CD14-positive monocyte (primary cell): Measurements from ENCODE around the gene ZIC1. TPM values are rescaled to one million over a fixed set of nuclear protein-coding genes. Genes with fewer than 3 reads are reported as not detected.

Experiments used
- DNase-seq, 3 donors: peaks; one replicate each; pipeline ENCODE4 v3.0.0-alpha.2; 2011 to 2022
- H2AFZ ChIP-seq: 2 replicates; pipeline ENCODE4 v1.6.0; 2012; ENCODE audit warnings: mild to moderate bottlenecking, low read depth, low read length, inconsistent platforms; ENCODE audit not compliant: insufficient read depth, poor library complexity, severe bottlenecking
- H3K27ac ChIP-seq, 2 donors: 1 replicate in 1 of 2; 2 replicates in 1 of 2; pipeline ENCODE4 v1.5.1; 2012 to 2013; ENCODE audit warnings: low read length in 2 of 2, control low read depth in 1 of 2, inconsistent platforms in 1 of 2, low read depth in 1 of 2, mild to moderate bottlenecking in 1 of 2
- H3K27me3 ChIP-seq, 2 donors: one replicate each; pipeline versions ENCODE4 v1.6.0 to v1.6.1; 2011 to 2013; ENCODE audit warnings: low read length in 2 of 2; ENCODE audit not compliant: control insufficient read depth in 2 of 2, insufficient read depth in 2 of 2
- H3K36me3 ChIP-seq, 2 donors: replicated peaks in 1 of 2; 1 replicate in 1 of 2; 2 replicates in 1 of 2; pipeline versions ENCODE4 v1.5.1 to v1.6.1; 2012 to 2013; ENCODE audit warnings: low read length in 2 of 2, control low read depth in 1 of 2, inconsistent platforms in 1 of 2, mild to moderate bottlenecking in 1 of 2; ENCODE audit not compliant: insufficient read depth in 2 of 2, control insufficient read depth in 1 of 2
- H3K4me1 ChIP-seq, 2 donors: 1 replicate in 1 of 2; 2 replicates in 1 of 2; pipeline versions ENCODE4 v1.5.1 to v1.6.1; 2012 to 2013; ENCODE audit warnings: low read length in 2 of 2, control low read depth in 1 of 2, inconsistent platforms in 1 of 2, mild to moderate bottlenecking in 1 of 2, moderate library complexity in 1 of 2; ENCODE audit not compliant: insufficient read depth in 2 of 2, control insufficient read depth in 1 of 2
- H3K4me2 ChIP-seq: replicated peaks from 2 replicates; pipeline ENCODE3; 2012; ENCODE audit warnings: low read length, moderate library complexity, mild to moderate bottlenecking; ENCODE audit not compliant: poor library complexity, severe bottlenecking; ENCODE audit errors: extremely low read depth
- H3K4me3 ChIP-seq, 3 experiments: fragments of 200-600 bp in 1 of 3; sonication (generic) in 1 of 3; replicated peaks in 1 of 3; 1 replicate in 2 of 3; 2 replicates in 1 of 3; pipeline ENCODE4 v1.5.1; 2011 to 2013; ENCODE audit warnings: low read length in 3 of 3, mild to moderate bottlenecking in 3 of 3, control low read depth in 2 of 3, low read depth in 2 of 3, inconsistent platforms in 1 of 3, moderate library complexity in 1 of 3
- H3K79me2 ChIP-seq: 2 replicates; pipeline ENCODE4 v1.6.0; 2012; ENCODE audit warnings: mild to moderate bottlenecking, control low read depth, inconsistent platforms, low read length, moderate library complexity; ENCODE audit not compliant: insufficient read depth
- H3K9ac ChIP-seq: 2 replicates; pipeline ENCODE4 v1.6.0; 2017; ENCODE audit warnings: low read length, mild to moderate bottlenecking; ENCODE audit not compliant: insufficient read depth, poor library complexity, severe bottlenecking
- H3K9me3 ChIP-seq, 2 donors: replicated peaks in 1 of 2; 1 replicate in 1 of 2; 2 replicates in 1 of 2; pipeline versions ENCODE4 v1.5.1 to v1.6.1; 2012 to 2013; ENCODE audit warnings: low read length in 2 of 2, control low read depth in 1 of 2; ENCODE audit not compliant: control insufficient read depth in 1 of 2, insufficient read depth in 1 of 2
- H4K20me1 ChIP-seq: 2 replicates; pipeline ENCODE4 v1.6.0; 2012; ENCODE audit warnings: mild to moderate bottlenecking, low read length, control low read depth, moderate library complexity; ENCODE audit not compliant: insufficient read depth
- H3K27ac Mint-ChIP-seq, 7 donors: one replicate each; pipeline ENCODE4 v1.8.0; 2020; ENCODE audit warnings: mild to moderate bottlenecking in 7 of 7, mixed read lengths in 7 of 7, moderate library complexity in 6 of 7, inconsistent platforms in 2 of 7
- H3K27me3 Mint-ChIP-seq, 3 donors: one replicate each; pipeline ENCODE4 v1.8.0; 2021 to 2022; ENCODE audit warnings: low read depth in 3 of 3, mild to moderate bottlenecking in 3 of 3, mixed read lengths in 3 of 3, moderate library complexity in 3 of 3, inconsistent platforms in 1 of 3
- H3K36me3 Mint-ChIP-seq, 2 donors: one replicate each; pipeline ENCODE4 v1.8.0; 2020; ENCODE audit warnings: mixed read lengths in 2 of 2, inconsistent platforms in 1 of 2, mild to moderate bottlenecking in 1 of 2
- H3K4me1 Mint-ChIP-seq: one replicate; pipeline ENCODE4 v1.8.0; 2020; ENCODE audit warnings: mild to moderate bottlenecking, mixed read lengths
- H3K4me3 Mint-ChIP-seq, 2 donors: one replicate each; pipeline ENCODE4 v1.8.0; 2020; ENCODE audit warnings: mild to moderate bottlenecking in 2 of 2, mixed read lengths in 2 of 2, moderate library complexity in 1 of 2
- H3K9me3 Mint-ChIP-seq, 7 donors: one replicate each; pipeline ENCODE4 v1.8.0; 2020 to 2022; ENCODE audit warnings: mixed read lengths in 7 of 7, mild to moderate bottlenecking in 6 of 7, moderate library complexity in 6 of 7, inconsistent platforms in 2 of 7
- CTCF ChIP-seq: fragments of 200-600 bp; IDR thresholded peaks from one replicate; pipeline ENCODE4 v1.8.0; 2022; ENCODE audit warnings: antibody characterized with exemption, mild to moderate bottlenecking
- WGBS: methylation state at CpG from one replicate; pipeline ENCODE4 v1.1.5; 2013; ENCODE audit warnings: missing lambda C conversion rate; ENCODE audit not compliant: insufficient coverage; 5-methylcytosine and 5-hydroxymethylcytosine counted together
- intact Hi-C, 2 donors: fragments of 100-400 bp; cut with micrococcal nuclease; formaldehyde crosslinking; loops; one replicate each; pipeline versions ENCODE4 v1.15.0 to v1.15.1; 2023
- polyA plus RNA-seq, 3 donors: library from polyadenylated mRNA; depleted of rRNA in 1 of 3; unstranded in 2 of 3; stranded (reverse) in 1 of 3; fragments of 300-500 nt in 2 of 3; fragments of >200 nt in 1 of 3; fragmentation: Illumina TruSeq in 2 of 3; gene quantifications; 1 replicate in 2 of 3; 2 replicates in 1 of 3; pipeline ENCODE4 v1.2.3, GENCODE V29; 2012 to 2021

The ZIC1 gene
- polyA plus RNA-seq, 3 donors = not detected

- intact Hi-C loops = no loop called here
- Mint-ChIP-seq H3K4me1 (no peaks in the 10 kb centered on the region), H3K4me3 (peak overlapping the region in 1 of 2 donors; percentile 85), H3K27me3 (peaks cover 77 to 82% (median 79%) of the 10 kb centered on the region in 3 donors), H3K27ac (peak overlapping the region in 1 of 7 donors; percentile 37), H3K9me3 (peaks cover 0 to 52% (median 41%) of the 10 kb centered on the region in 7 donors), H3K36me3 (peaks cover 0 to 3% of the 10 kb centered on the region in 2 donors)
- DNase-seq = no peak
- Histone ChIP-seq H3K79me2 (no peaks in the 10 kb centered on the region), H4K20me1 (no peaks in the 10 kb centered on the region), H3K4me2 (no peak overlapping the region), H3K4me3 (no peak overlapping the region), H3K4me1 (no peaks in the 10 kb centered on the region), H3K36me3 (no peaks in the 10 kb centered on the region), H3K27me3 (peaks cover 69 to 95% of the 10 kb centered on the region in 2 donors), H3K9me3 (peaks cover 12 to 58% of the 10 kb centered on the region in 2 donors), H3K27ac (no peak overlapping the region), H3K9ac (no peak overlapping the region), H2AFZ (no peak overlapping the region)
- TF ChIP-seq CTCF = no peak
- WGBS = 0% methylated on average over 5 of the region's 12 CpGs
These were observed 38.0 kb upstream of the ZIC1 start for GRCh38 chr3:147371140-147371539.

- H3K4me1 Mint-ChIP-seq = no peaks in the 10 kb centered on the region
- H3K36me3 Mint-ChIP-seq = peaks cover 0 to 3% of the 10 kb centered on the region in 2 donors
- no peak for DNase-seq
- H3K27me3 Mint-ChIP-seq = peaks cover 81 to 87% (median 84%) of the 10 kb centered on the region in 3 donors
- peaks cover 12 to 58% of the 10 kb centered on the region in 2 donors for H3K9me3 ChIP-seq
- no peaks in the 10 kb centered on the region for H3K36me3 ChIP-seq
- no peak overlapping the region for H3K4me2 ChIP-seq
- peak overlapping the region in 1 of 2 donors; percentile 80 for H3K4me3 Mint-ChIP-seq
- no peak overlapping the region for H3K27ac Mint-ChIP-seq
- no peak overlapping the region for H3K27ac ChIP-seq
- no peaks in the 10 kb centered on the region for H3K4me1 ChIP-seq
- H2AFZ ChIP-seq = no peak overlapping the region
- H3K9ac ChIP-seq = no peak overlapping the region
- intact Hi-C loops = no loop called here
- H4K20me1 ChIP-seq = no peaks in the 10 kb centered on the region
- H3K27me3 ChIP-seq = peaks cover 69 to 96% of the 10 kb centered on the region in 2 donors
- no peaks in the 10 kb centered on the region for H3K79me2 ChIP-seq
- no peak overlapping the region for H3K4me3 ChIP-seq
- no peak for TF ChIP-seq CTCF
- peaks cover 0 to 52% (median 41%) of the 10 kb centered on the region in 7 donors for H3K9me3 Mint-ChIP-seq
- WGBS = 0% methylated on average over 1 of the region's 7 CpGs
These were observed 37.3 kb upstream of the ZIC1 start for GRCh38 chr3:147371771-147372340.
